NCI-H2107 treated with DMSO at 0.1 percent for 48 hours (cell line): ENCODE results near the gene HOXC11.

Source experiments
- DNase-seq: peaks from one replicate; lab custom pipeline; 2025; ENCODE audit not compliant: unreplicated experiment; lab: John Stamatoyannopoulos, UW

HOXC11 gene

DNA sequence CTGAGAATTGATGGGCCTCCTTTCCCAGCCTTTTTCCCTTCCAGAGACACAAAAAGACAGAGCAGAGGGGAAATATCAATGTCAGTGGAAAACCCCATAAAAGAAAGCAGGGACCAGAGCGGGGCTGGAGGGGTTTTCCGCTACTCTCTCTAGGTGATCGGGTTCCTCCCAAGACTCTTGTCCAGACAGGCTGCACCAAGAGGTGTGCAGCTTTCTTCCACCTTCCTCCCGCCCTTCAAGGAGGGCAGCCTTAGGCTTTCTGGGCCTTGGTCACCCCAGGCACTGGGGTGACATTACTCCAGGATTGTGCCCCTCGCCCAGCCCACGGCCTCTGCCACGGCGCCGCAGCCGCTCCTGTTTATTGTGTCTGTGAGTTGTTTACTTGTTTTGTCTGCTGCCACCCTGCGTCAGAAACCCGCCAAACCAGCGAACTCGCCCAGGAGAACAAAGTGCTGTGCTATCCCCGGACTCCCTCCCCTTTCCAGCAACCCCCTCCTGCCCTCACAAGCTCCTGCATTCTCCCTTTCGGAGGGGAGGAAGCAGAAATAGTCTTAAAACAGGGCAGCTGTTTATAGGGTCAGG is 48.6 kb downstream of the HOXC11 start:
- DNase-seq = no peak

DNA sequence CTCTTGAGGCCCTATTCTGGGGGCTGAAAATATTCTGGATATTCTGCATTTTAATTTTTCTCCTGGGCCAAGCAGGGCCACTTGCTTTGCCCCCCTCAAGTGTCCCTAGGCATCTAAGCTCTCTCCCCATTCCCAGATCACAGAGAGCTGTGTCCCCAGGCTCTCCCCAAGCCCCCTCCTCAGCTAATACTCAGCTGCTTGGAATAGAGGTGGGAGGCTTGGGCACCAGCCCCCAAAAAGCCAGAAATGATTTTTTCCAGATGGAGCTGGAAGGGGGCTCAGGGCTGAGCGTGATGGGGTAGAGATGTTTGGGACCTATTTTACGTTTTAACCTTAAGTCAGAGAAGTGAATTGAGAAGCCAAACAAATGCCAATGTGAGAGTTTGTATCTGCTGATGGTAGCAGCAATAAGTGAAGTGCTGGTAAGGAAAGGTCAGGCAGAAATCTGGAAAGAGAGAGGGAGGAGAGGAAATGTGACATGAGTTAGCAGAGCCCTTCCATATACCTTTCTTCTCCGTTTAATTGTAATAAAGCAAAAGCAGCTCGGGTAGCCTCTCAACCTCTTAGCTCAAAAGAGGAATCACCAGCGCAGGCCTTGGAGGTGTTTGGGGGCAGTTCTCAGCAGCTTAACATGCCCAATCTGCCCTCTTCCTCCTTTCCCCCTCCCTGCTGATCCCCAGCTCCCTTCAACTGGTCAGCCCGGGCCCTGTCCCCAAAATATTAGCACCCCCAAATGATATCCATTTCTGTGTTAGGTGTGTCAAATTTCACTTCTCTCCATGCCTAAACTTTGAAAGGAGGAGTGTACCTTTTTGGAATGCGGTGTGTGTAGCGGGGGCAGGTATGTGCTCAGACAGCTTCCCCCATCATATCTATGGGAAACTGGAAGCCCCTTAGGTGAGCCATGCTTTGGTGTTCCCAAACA is 50.3 kb downstream of the HOXC11 start:
- DNase-seq = no peak

DNA sequence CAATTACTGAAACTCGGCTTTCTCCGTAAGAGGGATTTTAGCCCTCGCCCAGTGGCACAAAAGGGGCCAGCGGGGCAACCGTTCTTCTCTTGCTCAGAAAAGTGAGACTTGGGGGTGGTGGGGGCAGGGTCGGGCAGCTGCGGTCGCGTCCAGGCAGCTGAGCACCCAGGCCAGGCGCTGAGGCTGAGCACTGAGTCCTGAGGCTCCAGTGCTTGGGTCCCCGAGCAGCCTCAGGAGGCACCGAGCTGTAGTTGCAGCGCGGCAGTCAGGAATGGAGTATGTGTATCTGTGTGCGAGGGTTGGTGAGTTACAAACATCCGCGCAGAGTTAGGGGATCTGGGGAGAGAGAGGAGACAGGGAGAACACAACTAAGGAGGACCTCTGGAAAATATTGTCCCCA is 51.2 kb downstream of the HOXC11 start:
- DNase-seq = no peak

DNA sequence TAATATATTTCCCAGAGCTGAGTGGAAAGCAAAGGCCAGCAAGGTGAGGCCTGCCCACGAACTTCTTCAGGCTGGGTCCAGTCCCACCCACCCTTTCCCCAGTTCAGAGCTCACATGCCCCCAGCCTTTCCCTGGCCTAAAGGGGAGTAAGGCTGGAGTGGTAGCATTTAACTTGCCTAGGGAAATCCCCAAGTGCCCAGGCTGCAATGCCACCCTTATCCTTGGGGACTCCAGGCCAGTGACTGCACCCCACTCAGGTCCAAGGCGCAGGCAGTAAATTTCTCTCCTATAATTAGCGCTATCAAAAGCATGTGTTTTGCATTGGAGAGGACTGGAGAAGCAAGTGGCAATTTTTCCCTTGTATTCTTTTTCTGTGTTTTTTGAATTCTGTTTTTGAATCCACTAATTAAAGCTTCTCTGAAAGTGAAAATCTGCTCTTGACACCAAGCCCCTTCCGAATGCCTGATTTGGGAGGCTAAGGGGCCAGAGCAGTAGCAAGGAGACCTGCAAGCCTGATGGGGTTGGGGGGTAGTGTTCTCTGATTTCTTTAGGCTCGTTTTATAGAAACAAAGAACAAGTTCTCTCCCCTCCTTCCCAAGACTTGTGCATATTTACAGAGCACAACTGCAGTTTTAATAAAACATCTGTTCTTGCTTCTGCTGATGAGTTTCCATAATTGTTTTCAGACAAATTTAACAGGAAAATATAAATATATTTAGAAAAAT is 51.8 kb downstream of the HOXC11 start:
- no peak for DNase-seq

DNA sequence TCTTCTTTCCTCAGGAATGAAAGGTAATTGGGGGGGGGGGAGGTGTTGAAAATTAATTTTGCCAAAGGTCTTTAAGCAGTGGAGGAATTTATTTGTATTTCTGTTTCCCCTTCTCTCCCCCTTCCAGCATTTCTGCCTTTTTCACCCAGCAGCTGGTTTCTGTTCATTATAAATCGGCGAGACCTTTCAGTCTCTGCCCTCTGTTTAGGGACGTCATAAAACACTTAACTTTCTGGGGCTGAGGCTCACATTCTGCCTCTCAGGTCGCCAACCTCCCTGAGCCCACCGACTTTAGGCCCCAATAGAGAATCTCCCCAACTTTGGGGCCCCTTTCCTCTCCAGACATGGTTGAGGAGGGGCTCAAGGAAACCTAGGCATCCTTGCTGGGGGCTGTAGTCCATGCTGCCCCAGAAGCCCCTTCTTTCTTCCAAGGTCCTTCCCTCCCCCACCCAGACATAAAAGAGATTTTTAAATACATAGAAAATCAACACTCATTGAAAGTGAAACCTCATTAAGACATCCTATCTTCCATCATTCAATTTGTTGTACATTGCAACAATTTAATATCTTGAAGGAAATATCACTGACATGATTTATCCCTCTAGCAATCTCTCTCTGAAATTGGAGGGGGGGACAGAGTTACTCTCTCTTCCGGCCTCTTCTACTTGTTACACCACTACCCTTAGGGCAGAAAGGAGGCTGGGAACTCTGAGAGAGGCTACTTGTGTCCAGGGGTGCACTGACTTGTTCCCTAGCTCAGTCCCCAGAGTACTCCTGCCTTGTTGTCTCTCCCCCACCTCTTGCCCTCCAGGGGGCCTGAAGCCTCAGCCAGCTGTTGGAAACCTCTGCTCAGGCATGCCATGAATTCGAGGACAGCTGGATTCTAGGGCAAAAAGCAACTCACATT is 52.8 kb downstream of the HOXC11 start:
- no peak for DNase-seq

DNA sequence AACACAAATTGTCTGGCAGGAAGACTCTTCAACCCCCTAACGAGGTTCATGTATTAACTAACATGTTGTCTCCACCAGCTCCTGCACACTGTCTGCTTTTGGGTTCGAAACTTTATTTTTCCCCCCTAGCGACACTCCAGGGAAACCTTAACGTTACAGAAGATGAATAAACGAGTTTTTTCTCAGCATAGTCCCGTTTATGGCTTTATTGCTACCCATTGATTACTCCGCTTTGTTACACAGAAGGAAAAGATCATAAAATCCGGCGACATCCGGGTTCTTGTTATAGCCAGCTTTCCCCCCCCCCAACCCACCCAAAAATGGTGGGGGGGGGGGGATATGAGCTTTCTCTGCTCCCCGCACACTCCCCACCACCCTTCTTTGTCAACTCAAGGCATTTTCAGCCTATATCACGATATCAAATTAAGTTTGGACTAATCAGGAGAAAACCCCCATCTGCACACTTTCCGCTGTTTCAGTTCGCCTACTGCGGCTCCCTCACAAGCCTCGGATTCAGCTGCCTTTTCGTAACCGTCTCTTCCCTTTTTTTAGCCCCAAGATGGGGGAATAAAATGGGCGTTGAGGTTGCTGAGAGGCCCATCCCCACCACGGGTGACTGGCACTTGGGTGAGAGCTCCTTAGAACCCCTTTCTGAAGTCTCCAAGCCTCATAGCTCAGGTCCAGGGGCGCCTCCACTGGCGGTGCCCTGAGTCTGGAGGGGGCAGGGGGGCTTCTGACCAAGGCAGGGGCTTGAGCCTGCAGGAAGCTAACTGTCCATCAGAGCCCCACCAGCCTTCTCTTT is 53.9 kb downstream of the HOXC11 start:
- DNase-seq = no peak
